Measurements from ENCODE around the gene GFRA3.

GFRA3 gene

GRCh38 chr5:138287246-138287645, 12.8 kb upstream of the GFRA3 start (continued):
- TF ChIP-seq POU6F1 (CRISPR knock-in tag; IDR thresholded peaks at IDR 0.05; ENCODE audit: borderline replicate concordance, low read depth) (no peak), SNAI2 (CRISPR knock-in tag; IDR thresholded peaks at IDR 0.05) (no peak), ISL1 (CRISPR knock-in tag; IDR thresholded peaks at IDR 0.05) (no peak)

GRCh38 chr5:138282920-138283742, 8.7 kb upstream of the GFRA3 start:
- TF ChIP-seq PPARA (CRISPR knock-in tag; IDR thresholded peaks at IDR 0.05; ENCODE audit: borderline replicate concordance) (no peak), ZFP30 (CRISPR knock-in tag; IDR thresholded peaks at IDR 0.05) (no peak), OSR1 (CRISPR knock-in tag; IDR thresholded peaks at IDR 0.05) (no peak), ZNF565 (CRISPR knock-in tag; conservative IDR thresholded peaks at IDR 0.05; ENCODE audit: low read depth) (no peak), POU6F1 (CRISPR knock-in tag; IDR thresholded peaks at IDR 0.05; ENCODE audit: borderline replicate concordance, low read depth) (no peak), RARB (CRISPR knock-in tag; IDR thresholded peaks at IDR 0.05) (no peak), TOX (CRISPR knock-in tag; IDR thresholded peaks at IDR 0.05; ENCODE audit: borderline replicate concordance) (no peak), ZNF8 (CRISPR knock-in tag; IDR thresholded peaks at IDR 0.05) (no peak), TCF4 (CRISPR knock-in tag; IDR thresholded peaks at IDR 0.05; ENCODE audit: borderline replicate concordance) (no peak), ZNF70 (CRISPR knock-in tag; IDR thresholded peaks at IDR 0.05) (no peak), CSDC2 (CRISPR knock-in tag; IDR thresholded peaks at IDR 0.05) (no peak), SNAI2 (CRISPR knock-in tag; IDR thresholded peaks at IDR 0.05) (no peak), PATZ1 (CRISPR knock-in tag; IDR thresholded peaks at IDR 0.05; ENCODE audit: borderline replicate concordance) (no peak), CSRNP3 (CRISPR knock-in tag; IDR thresholded peaks at IDR 0.05) (no peak), ZC3H10 (CRISPR knock-in tag; IDR thresholded peaks at IDR 0.05) (no peak), ISL1 (CRISPR knock-in tag; IDR thresholded peaks at IDR 0.05) (no peak), ZFP3 (CRISPR knock-in tag; IDR thresholded peaks at IDR 0.05) (no peak)
- peak; percentile 99 for ATAC-seq

- ATAC-seq: no peak
- TF ChIP-seq ISL1 (CRISPR knock-in tag; IDR thresholded peaks at IDR 0.05): no peak
- no peak for TF ChIP-seq SNAI2 (CRISPR knock-in tag; IDR thresholded peaks at IDR 0.05)
- TF ChIP-seq TSHZ2 (CRISPR knock-in tag; IDR thresholded peaks at IDR 0.05): no peak
- no peak for TF ChIP-seq ESRRG (CRISPR knock-in tag; IDR thresholded peaks at IDR 0.05)
- TF ChIP-seq CREB5 (CRISPR knock-in tag; IDR thresholded peaks at IDR 0.05; ENCODE audit: low read depth): no peak
- TF ChIP-seq TOX (CRISPR knock-in tag; IDR thresholded peaks at IDR 0.05; ENCODE audit: borderline replicate concordance): no peak
- TF ChIP-seq ZC3H10 (CRISPR knock-in tag; IDR thresholded peaks at IDR 0.05): no peak
- TF ChIP-seq BACH2 (CRISPR knock-in tag; IDR thresholded peaks at IDR 0.05; ENCODE audit: borderline replicate concordance): no peak
- no peak for TF ChIP-seq GLIS3 (CRISPR knock-in tag; IDR thresholded peaks at IDR 0.05)
- no peak for TF ChIP-seq PPARA (CRISPR knock-in tag; IDR thresholded peaks at IDR 0.05; ENCODE audit: borderline replicate concordance)
- TF ChIP-seq ZNF565 (CRISPR knock-in tag; conservative IDR thresholded peaks at IDR 0.05; ENCODE audit: low read depth): no peak
These were observed 6.5 kb upstream of the GFRA3 start for GRCh38 chr5:138280915-138281314.

Data from SK-N-SH treated with all-trans-retinoic acid at 6 μM for 48 hours (cell line).